Breast epithelium (tissue), 4 donors: Measurements from ENCODE around the gene GLB1L2. TPM values are rescaled to one million over a fixed set of nuclear protein-coding genes. Genes with fewer than 3 reads are reported as not detected.

Experiments
- DNase-seq, 2 donors: peaks; one replicate each; pipeline ENCODE4 v3.0.0-alpha.2; 2019; ENCODE audit warnings: low spot score in 2 of 2
- H3K27ac ChIP-seq, 2 donors: fragments of 200-600 bp; sonication (generic) in 1 of 2; one replicate each; pipeline ENCODE4 v1.5.1; 2016 to 2019; ENCODE audit warnings: mild to moderate bottlenecking in 1 of 2
- H3K27me3 ChIP-seq, 2 donors: fragments of 200-600 bp; sonication (generic) in 1 of 2; one replicate each; pipeline versions ENCODE4 v1.5.1 to v1.6.0; 2017 to 2019; ENCODE audit warnings: control low read depth in 1 of 2, mild to moderate bottlenecking in 1 of 2
- H3K36me3 ChIP-seq: fragments of 200-600 bp; one replicate; pipeline ENCODE4 v1.5.1; 2019
- H3K4me1 ChIP-seq, 2 donors: fragments of 200-600 bp; sonication (generic); one replicate each; pipeline ENCODE4 v1.5.1; 2016 to 2019; ENCODE audit warnings: control low read depth in 1 of 2
- H3K4me3 ChIP-seq, 3 donors: fragments of 200-600 bp; sonication (generic); 1 replicate in 2 of 3; 2 replicates in 1 of 3; pipeline ENCODE4 v1.5.1; 2016 to 2019; ENCODE audit warnings: mild to moderate bottlenecking in 3 of 3, moderate library complexity in 2 of 3
- H3K9me3 ChIP-seq, 2 donors: fragments of 200-600 bp; sonication (generic) in 1 of 2; one replicate each; pipeline ENCODE4 v1.5.1; 2016 to 2019; ENCODE audit warnings: control low read depth in 1 of 2
- CTCF ChIP-seq, 3 donors: fragments of 450-650 bp; IDR thresholded peaks; one replicate each; pipeline ENCODE4 v1.5.1; 2016 to 2017; ENCODE audit warnings: antibody characterized with exemption in 3 of 3, mild to moderate bottlenecking in 3 of 3, moderate library complexity in 3 of 3
- POLR2A ChIP-seq: fragments of 450-650 bp; IDR thresholded peaks from one replicate; pipeline ENCODE4 v1.6.1; 2016; ENCODE audit warnings: antibody characterized with exemption, mild to moderate bottlenecking, moderate library complexity
- POLR2AphosphoS5 ChIP-seq, 3 donors: sonication (generic); formaldehyde crosslinking; IDR thresholded peaks; one replicate each; pipeline ENCODE4 v1.6.1; 2017; ENCODE audit warnings: antibody characterized with exemption in 3 of 3
- intact Hi-C: fragments of 100-400 bp; cut with DNase I; formaldehyde crosslinking; loops from one replicate; pipeline ENCODE4 v1.15.1; 2023; ENCODE audit warnings: low total_unique reads
- total RNA-seq, 3 donors: library from RNA; depleted of rRNA; stranded (reverse); fragments of >200 nt; gene quantifications; one replicate each; pipeline ENCODE4 v1.1.0, GENCODE V29; 2016

The GLB1L2 gene
- total RNA-seq, 3 donors from 2014 or later: 3.4 to 11.5 (median 6.6) TPM

DNA sequence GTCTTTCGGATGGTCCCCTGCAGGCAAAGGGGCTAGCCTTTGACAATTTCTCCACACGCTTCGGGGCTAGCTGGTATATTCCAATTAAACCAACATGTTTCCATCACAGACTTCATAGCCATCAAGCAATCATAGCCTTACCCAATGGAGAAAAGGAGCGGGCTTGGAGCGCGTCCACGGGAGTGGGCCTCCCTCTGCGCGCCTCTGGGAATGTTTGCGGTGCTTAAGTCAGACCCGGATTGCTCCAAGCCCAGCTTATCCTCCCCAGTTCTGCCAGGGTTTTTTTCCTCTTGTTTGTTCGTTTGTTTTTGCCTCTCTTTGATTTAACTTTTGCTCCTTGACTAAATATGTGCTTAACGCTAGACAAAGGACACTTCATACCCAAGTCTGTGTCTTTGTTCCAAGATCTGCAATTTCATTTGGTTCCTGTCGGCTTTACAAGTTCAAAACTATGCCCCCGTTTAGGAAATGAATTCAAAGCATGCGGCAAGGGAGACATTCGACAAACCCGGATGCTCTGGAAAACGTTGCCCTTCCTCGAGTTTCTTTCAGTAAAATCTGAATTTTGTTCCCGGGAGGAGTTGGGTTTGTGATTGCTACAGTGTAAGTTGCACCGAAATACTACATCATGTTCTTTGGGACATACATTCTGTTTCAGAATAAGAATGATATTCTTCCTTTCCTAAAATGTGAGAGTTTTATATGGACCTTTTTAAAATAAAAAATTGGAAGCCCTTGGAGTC lies 1.0 kb upstream of the GLB1L2 start:
- intact Hi-C loops: no loop called here

DNA sequence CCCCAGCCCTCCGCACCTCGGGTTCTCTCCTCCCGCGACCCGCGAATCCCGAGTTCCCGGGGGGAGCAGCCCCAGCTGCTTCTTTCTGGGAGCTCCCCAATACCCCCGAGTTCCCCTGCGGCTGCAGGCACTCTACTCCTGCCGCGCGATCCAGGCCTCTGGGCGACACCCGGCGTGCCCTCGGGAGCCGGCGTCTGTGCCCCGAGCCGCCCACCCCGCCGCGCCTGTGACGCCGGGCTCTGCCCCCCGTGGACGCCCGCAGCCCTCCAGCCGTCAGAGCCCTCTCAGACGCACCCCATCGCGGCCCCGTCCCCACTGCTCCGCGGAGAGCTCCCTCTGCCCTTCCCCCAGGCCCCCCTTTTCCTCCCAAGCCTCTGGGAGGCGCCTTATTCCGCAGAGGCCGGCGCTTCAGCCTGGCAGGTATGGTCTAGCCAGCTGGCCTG lies 422 bp downstream of the GLB1L2 start:
- Histone ChIP-seq H3K4me3 (peak overlapping the region; percentile 35 to 66 (median 62)), H3K4me1 (no peaks in the 10 kb centered on the region), H3K36me3 (no peaks in the 10 kb centered on the region), H3K27me3 (no peaks in the 10 kb centered on the region), H3K27ac (no peak overlapping the region), H3K9me3 (no peaks in the 10 kb centered on the region)
- DNase-seq: no peak
- intact Hi-C loops: no loop called here
- TF ChIP-seq CTCF (IDR thresholded peaks at IDR 0.05) (no peak), POLR2A (no peak), POLR2AphosphoS5 (IDR thresholded peaks at IDR 0.05) (no peak)

More for the DNA sequence above, 1.0 kb upstream of the GLB1L2 start:
- H3K4me1 ChIP-seq: no peaks in the 10 kb centered on the region
- no peaks in the 10 kb centered on the region for H3K36me3 ChIP-seq
- H3K4me3 ChIP-seq: peak overlapping the region; percentile 34 to 66 (median 62)
- no peak overlapping the region for H3K27ac ChIP-seq
- H3K9me3 ChIP-seq: no peaks in the 10 kb centered on the region
- TF ChIP-seq POLR2A: no peak
- TF ChIP-seq CTCF (IDR thresholded peaks at IDR 0.05): no peak
- TF ChIP-seq POLR2AphosphoS5 (IDR thresholded peaks at IDR 0.05): no peak
- no peak for DNase-seq
- no peaks in the 10 kb centered on the region for H3K27me3 ChIP-seq

- Histone ChIP-seq H3K4me1 (no peaks in the 10 kb centered on the region), H3K27me3 (no peaks in the 10 kb centered on the region), H3K27ac (no peak overlapping the region), H3K4me3 (peak overlapping the region in 1 of 3 donors; percentile 66), H3K9me3 (no peaks in the 10 kb centered on the region), H3K36me3 (no peaks in the 10 kb centered on the region)
- intact Hi-C loops: no loop called here
- TF ChIP-seq POLR2A (no peak), POLR2AphosphoS5 (IDR thresholded peaks at IDR 0.05) (no peak), CTCF (IDR thresholded peaks at IDR 0.05) (no peak)
- DNase-seq: no peak
Measured at GRCh38 chr11:134332782-134333181, 994 bp downstream of the GLB1L2 start.

DNA sequence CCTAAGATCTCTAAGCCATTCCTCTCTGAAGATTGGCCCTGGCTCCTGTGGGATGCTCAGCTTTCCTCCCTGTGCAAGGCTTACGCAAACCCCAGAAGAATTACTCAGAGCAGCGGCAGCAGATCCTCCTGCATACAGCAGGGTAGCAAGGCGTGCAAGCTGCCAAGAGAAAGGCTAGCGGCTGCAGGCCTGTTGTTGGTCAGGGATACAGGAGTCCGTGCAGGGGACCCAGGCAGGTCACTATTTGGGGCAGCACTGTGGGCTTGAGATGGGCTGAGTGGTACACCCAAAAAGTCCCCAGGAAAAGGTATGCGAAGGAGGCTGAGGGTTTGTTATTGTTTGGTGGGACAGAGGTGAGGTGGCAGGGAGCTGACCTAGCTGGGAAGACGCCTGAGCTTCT lies 1.5 kb downstream of the GLB1L2 start:
- Histone ChIP-seq H3K27me3 (no peaks in the 10 kb centered on the region), H3K27ac (no peak overlapping the region), H3K36me3 (no peaks in the 10 kb centered on the region), H3K9me3 (no peaks in the 10 kb centered on the region), H3K4me1 (no peaks in the 10 kb centered on the region), H3K4me3 (no peak overlapping the region)
- DNase-seq: no peak
- intact Hi-C loops: no loop called here
- TF ChIP-seq POLR2AphosphoS5 (IDR thresholded peaks at IDR 0.05): no peak
- no peak for TF ChIP-seq POLR2A
- no peak for TF ChIP-seq CTCF (IDR thresholded peaks at IDR 0.05)

DNA sequence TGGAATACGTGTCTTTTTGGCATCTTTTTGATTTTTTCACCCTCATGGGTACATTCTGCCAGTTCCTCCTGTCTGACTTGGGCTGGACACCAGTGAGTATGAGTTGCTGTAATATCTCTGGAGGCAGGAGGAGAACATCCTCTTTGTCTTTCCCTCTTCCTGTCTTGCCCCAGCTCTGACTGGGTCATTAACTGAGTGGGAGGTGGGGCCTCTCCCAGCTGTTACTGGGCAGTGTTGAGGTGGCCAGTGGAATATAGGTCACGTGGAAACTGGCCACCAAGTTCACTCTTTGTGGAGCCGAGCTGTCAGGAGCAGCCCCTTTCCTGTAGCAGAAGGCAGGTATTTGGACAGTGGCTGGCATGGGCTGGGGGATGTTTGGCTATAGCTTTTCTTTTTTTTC lies 2.2 kb downstream of the GLB1L2 start:
- no peak overlapping the region for H3K27ac ChIP-seq
- no peaks in the 10 kb centered on the region for H3K36me3 ChIP-seq
- H3K27me3 ChIP-seq: no peaks in the 10 kb centered on the region
- no peaks in the 10 kb centered on the region for H3K4me1 ChIP-seq
- no peak for DNase-seq
- H3K9me3 ChIP-seq: no peaks in the 10 kb centered on the region
- no peak overlapping the region for H3K4me3 ChIP-seq
- intact Hi-C loops: no loop called here
- TF ChIP-seq POLR2AphosphoS5 (IDR thresholded peaks at IDR 0.05) (no peak), POLR2A (no peak), CTCF (IDR thresholded peaks at IDR 0.05) (no peak)
